ENCODE results near the gene SYNC. TPM values are rescaled to one million over a fixed set of nuclear protein-coding genes. Genes with fewer than 3 reads are reported as not detected.

Gene SYNC
- total and polyA plus RNA-seq, 2 of the 8 experiments (the other 6 are each of a cell fraction or from before 2014, with no cell fraction given): 0.06 to 0.17 TPM

- no peak for TF ChIP-seq ATF3 (IDR thresholded peaks at IDR 0.05; ENCODE audit: insufficient read depth, low read depth, low read length)
Observed at GRCh38 chr1:32725615-32725982, 23.0 kb upstream of the SYNC start (continued).
